Heart right ventricle (tissue), 16 donors: ENCODE results near the gene TEDDM1. TPM values are rescaled to one million over a fixed set of nuclear protein-coding genes. Genes with fewer than 3 reads are reported as not detected.
"Not testable (repeated sequence)": the region's sequence is repeated elsewhere in the genome, so short reads cannot be mapped to it uniquely, and the experiment has no call there.

Experiments
- ATAC-seq, 8 donors: fragments of 200-7000 bp; cut with Tn5 transposase; one replicate each; pipeline ENCODE4 v1.9.1; 2020; ENCODE audit warnings: mild to moderate bottlenecking in 8 of 8, moderate library complexity in 8 of 8, moderate number of reproducible peaks in 1 of 8
- DNase-seq, 2 donors: peaks; one replicate each; pipeline ENCODE4 v3.0.0-alpha.2; 2020
- H3K27ac ChIP-seq, 10 donors: fragments of 200-600 bp; sonication (generic) in 2 of 10; one replicate each; pipeline versions ENCODE4 v1.5.0 to v1.8.0; 2020 to 2022; ENCODE audit warnings: mild to moderate bottlenecking in 3 of 10
- H3K27me3 ChIP-seq, 7 donors: fragments of 200-600 bp; one replicate each; pipeline ENCODE4 v1.8.0; 2021 to 2022; ENCODE audit warnings: mild to moderate bottlenecking in 2 of 7
- H3K36me3 ChIP-seq, 9 donors: fragments of 200-600 bp; sonication (generic) in 1 of 9; one replicate each; pipeline versions ENCODE4 v1.5.0 to v1.8.0; 2020 to 2022; ENCODE audit warnings: mild to moderate bottlenecking in 2 of 9
- H3K4me1 ChIP-seq, 9 donors: fragments of 200-600 bp; sonication (generic) in 1 of 9; one replicate each; pipeline versions ENCODE4 v1.5.0 to v1.8.0; 2020 to 2022; ENCODE audit warnings: mild to moderate bottlenecking in 4 of 9
- H3K4me3 ChIP-seq, 10 donors: fragments of 200-600 bp; sonication (generic) in 2 of 10; one replicate each; pipeline versions ENCODE4 v1.5.0 to v1.8.0; 2020 to 2022; ENCODE audit warnings: mild to moderate bottlenecking in 7 of 10, moderate library complexity in 2 of 10
- H3K9me3 ChIP-seq, 11 donors: fragments of 200-600 bp in 10 of 11; sonication (generic) in 2 of 11; one replicate each; pipeline versions ENCODE4 v1.5.0 to v1.8.0; 2013 to 2022; ENCODE audit warnings: mild to moderate bottlenecking in 2 of 11, control low read depth in 1 of 11, moderate library complexity in 1 of 11
- CTCF ChIP-seq, 9 donors: fragments of 200-600 bp; sonication (generic) in 2 of 9; IDR thresholded peaks; one replicate each; pipeline versions ENCODE4 v1.5.0 to v1.8.0; 2021 to 2022; ENCODE audit warnings: antibody characterized with exemption in 9 of 9, mild to moderate bottlenecking in 5 of 9, moderate library complexity in 1 of 9
- WGBS, 2 donors: extraction: QIAGEN DNeasy Blood & Tissue Kit; methylation state at CpG; one replicate each; pipeline ENCODE4 v1.1.7; 2013; ENCODE audit warnings: inconsistent platforms in 1 of 2; 5-methylcytosine and 5-hydroxymethylcytosine counted together
- intact Hi-C, 10 donors: fragments of 100-400 bp; cut with DNase I; formaldehyde crosslinking; loops; one replicate each; pipeline versions ENCODE4 v1.11.1 to v1.14.2; 2022
- long read RNA-seq, 3 donors: library from polyadenylated mRNA; unstranded; transcript quantifications; one replicate each; pipeline ENCODE4 v2.0.0, GENCODE V29; 2020 to 2021
- polyA plus RNA-seq, 2 donors: library from polyadenylated mRNA; stranded (reverse); fragments of 200-250 nt; gene quantifications; one replicate each; pipeline ENCODE4 v1.2.3, GENCODE V29; 2013
- total RNA-seq, 10 donors: library from RNA; stranded (reverse); fragmentation: NEBNext Ultra II Directional in 3 of 10; extraction: Animal tissue kit (Norgen Biotek cat#: 25700) in 3 of 10; gene quantifications; one replicate each; pipeline versions ENCODE4 v1.2.1 to v1.2.4, GENCODE V29; 2021 to 2023
- donor health status: Arrhythmogenic right ventricular cardiomyopathy.
- donor health status: ischemic (EF 13 %, LVEDD 7.1; RV severe dilation, severe dysfunction).
- donor health status: healthy with polysubstance abuse.
- donor health status: DM: no; HTN: yes; CAD: no.
- donor health status: DM: no; HTN: no; CAD: no.
- donor health status: ischemic (EF 25% LVEDD 6.9; RV normal size, moderate dysfunction).
- donor health status: ischemic (EF 25% LVEDD 5.7; RV mildly dilated, moderate dysfunction).
- donor health status: healthy.
- donor health status: DM: yes; HTN: yes; CAD: no.
- donor health status: Ischemic cardiomyopathy.
- donor health status: ischemic (EF 35%, LVEDD 5.7; RV mildly dilated, moderate dysfunction).
- donor health status: nonischemic (EF 11% LVEDD 7.7; RV severe dilation, severe dysfunction).
- donor health status: DM: yes; HTN: yes; CAD: no.
- donor health status: PGD.
- donor health status: ischemic (EF 29% LVEDD 5.4; RV normal size, mild dysfunction).
- donor health status: nonischemic (EF 23%, LVEDD 6.1; RV moderate dilation, normal function).

Gene TEDDM1
- not detected for total RNA-seq
- not detected for polyA plus RNA-seq
- long read RNA-seq, donor 1 = 0 reads
- long read RNA-seq, donor 2 = 0 reads
- long read RNA-seq, donor 3 = 0 reads

GRCh38 chr1:182400567-182400966 lies at the start of gene TEDDM1:
TSS of gene TEDDM1 (minus strand) at chr1:182400667. CDS start at chr1:182400485, 182 bp downstream.
- ATAC-seq = no peak
- TF ChIP-seq CTCF (IDR thresholded peaks at IDR 0.05) = no peak
- no peaks in the 10 kb centered on the region for H3K36me3 ChIP-seq
- 96 to 98% methylated on average over 4 of the region's 4 CpGs for WGBS, 2 donors
- no peak within 1 kb of the TSS for H3K4me3 ChIP-seq
- H3K9me3 ChIP-seq = peaks cover 0 to 7% (median 0%) of the 10 kb centered on the region in 11 donors
- intact Hi-C loops = loop anchor here in 1 of 10 donors (2.0 kb wide), 1 partner anchor 258 kb away; no protein-coding TSS in a partner anchor
- no peak for DNase-seq
- peaks cover 0 to 5% (median 0%) of the 10 kb centered on the region in 7 donors for H3K27me3 ChIP-seq
- no peak within 1 kb of the TSS for H3K27ac ChIP-seq
- H3K4me1 ChIP-seq = peaks cover 0 to 20% (median 16%) of the 10 kb centered on the region in 9 donors

- H3K9me3 ChIP-seq = no peaks in the 10 kb centered on the region
- H3K27ac ChIP-seq = no peak within 1 kb of the TSS
- ATAC-seq = no peak
- H3K4me3 ChIP-seq = no peak within 1 kb of the TSS
- TF ChIP-seq CTCF (IDR thresholded peaks at IDR 0.05) = no peak
- H3K4me1 ChIP-seq = peaks cover 0 to 3% (median 0%) of the 10 kb centered on the region in 9 donors
- intact Hi-C loops = loop anchor here in 1 of 10 donors (10.0 kb wide), 1 partner anchor 335 kb away; the partner anchor contains the start of gene NPL
- H3K36me3 ChIP-seq = no peaks in the 10 kb centered on the region
- H3K27me3 ChIP-seq = peaks cover 0 to 7% (median 0%) of the 10 kb centered on the region in 7 donors
- no peak for DNase-seq
Observed at GRCh38 chr1:182450087-182450486, 49.6 kb upstream of the TEDDM1 start, which contains the start of gene RGSL1. TSS of gene RGSL1 (plus strand) at chr1:182450146. CDS start at chr1:182450166, 20 bp downstream.

- Histone ChIP-seq H3K4me1 (peaks cover 0 to 3% (median 0%) of the 10 kb centered on the region in 9 donors), H3K27me3 (no peaks in the 10 kb centered on the region), H3K36me3 (no peaks in the 10 kb centered on the region), H3K4me3 (no peak overlapping the region), H3K27ac (no peak overlapping the region), H3K9me3 (no peaks in the 10 kb centered on the region)
- no peak for TF ChIP-seq CTCF (IDR thresholded peaks at IDR 0.05)
- DNase-seq (no peak), ATAC-seq (no peak)
- intact Hi-C loops = loop anchor here (5.0 to 10.0 kb wide), 7 partner anchors 140 to 340 kb away; partner anchors contain the start of genes NPL (in 5 of the 10), RGS16 (in 1 of the 10) and RNASEL (in 1 of the 10)
- WGBS, 2 donors = 78 to 87% methylated on average over 1 of the region's 1 CpG
Observed at GRCh38 chr1:182447660-182448059, 47.2 kb upstream of the TEDDM1 start.

GRCh38 chr1:182447124-182447523 lies 46.7 kb upstream of the TEDDM1 start:
- intact Hi-C loops = loop anchor here (5.0 to 10.0 kb wide), 7 partner anchors 140 to 340 kb away; partner anchors contain the start of genes NPL (in 5 of the 10), RGS16 (in 1 of the 10) and RNASEL (in 1 of the 10)
- WGBS, 2 donors = 91 to 97% methylated on average over 2 of the region's 2 CpGs
- not testable (repeated sequence) for ATAC-seq

More at GRCh38 chr1:182447124-182447523, 46.7 kb upstream of the TEDDM1 start:
- not testable (repeated sequence) for H3K4me1 ChIP-seq, H3K27ac ChIP-seq, H3K27me3 ChIP-seq, H3K9me3 ChIP-seq, DNase-seq, H3K4me3 ChIP-seq, H3K36me3 ChIP-seq
